H1 (cell line): ENCODE data around the gene NUP210L. TPM values are rescaled to one million over a fixed set of nuclear protein-coding genes. Genes with fewer than 3 reads are reported as not detected.

Experiments
- JUND ChIP-seq: IDR thresholded peaks from 2 replicates; pipeline ENCODE4 v1.6.1; 2011; ENCODE audit warnings: mild to moderate bottlenecking, improper control_type of control experiment, low read length
- NANOG ChIP-seq: IDR thresholded peaks from 2 replicates; pipeline ENCODE4 v1.6.1; 2011; ENCODE audit warnings: low read length, low read depth, mild to moderate bottlenecking, inconsistent platforms; ENCODE audit not compliant: insufficient read depth, poor library complexity, severe bottlenecking
- POLR2A ChIP-seq, 2 experiments: IDR thresholded peaks; 1 replicate in 1 of 2; 2 replicates in 1 of 2; pipeline ENCODE4 v1.6.1; 2011; ENCODE audit warnings: low read depth in 2 of 2, low read length in 2 of 2, mild to moderate bottlenecking in 2 of 2; ENCODE audit errors: control extremely low read depth in 1 of 2
- polyA plus RNA-seq, 7 experiments: library from polyadenylated mRNA; depleted of rRNA in 3 of 7; stranded (reverse) in 5 of 7; unstranded in 2 of 7; fragments of >200 nt in 5 of 7; fragments of 200-250 nt in 2 of 7; gene quantifications; 1 replicate in 5 of 7; 2 replicates in 1 of 7; 4 replicates in 1 of 7; pipeline versions ENCODE4 v1.2.1 to v1.2.3, GENCODE V29; 2011 to 2013; ENCODE audit warnings: missing spikeins in 2 of 7, mixed read lengths in 2 of 7
- total RNA-seq: library from RNA; stranded (reverse); fragmentation: NEBNext Ultra II Directional; extraction: Animal tissue kit (Norgen Biotek cat#: 25700); gene quantifications from 2 replicates; pipeline ENCODE4 v1.2.1, GENCODE V29; 2021

The NUP210L gene
- total and polyA plus RNA-seq, 2 of the 8 experiments (the other 6 are each of a cell fraction or from before 2014, with no cell fraction given), result not detected

DNA sequence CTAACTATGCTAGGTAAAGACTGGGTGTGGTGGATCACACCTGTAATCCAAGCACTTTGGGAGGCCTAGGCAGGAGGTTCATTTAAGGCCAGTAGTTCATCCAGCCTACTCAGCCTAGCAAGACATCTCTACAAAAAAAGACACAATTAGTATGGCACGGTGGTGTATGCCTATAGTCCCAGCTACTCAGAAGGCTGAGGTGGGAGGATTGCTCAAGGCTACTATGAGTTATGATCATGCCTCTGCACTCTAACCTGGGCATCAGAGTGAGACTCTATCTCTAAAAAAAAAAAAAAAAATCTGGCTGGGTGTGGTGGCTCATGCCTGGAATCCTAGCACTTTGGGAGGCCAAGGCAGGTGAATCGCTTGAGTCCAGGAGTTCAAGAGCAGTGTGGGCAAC is 21.6 kb downstream of the NUP210L start (continued):
- TF ChIP-seq NANOG (no peak), JUND (no peak), POLR2A (IDR thresholded peaks at IDR 0.05; ENCODE audit: control extremely low read depth in 1 of 2, low read depth in 2 of 2, low read length in 2 of 2) (no peak)
- TF ChIP-seq, all 59 proteins: peak for 0
